HK-2 (cell line): ENCODE data around the gene INTS3.
A peak's percentile ranks its signal among the peaks of the same experiment; 100 is the strongest.

Experiments
- DNase-seq: peaks from one replicate; pipeline ENCODE4 v3.0.0-alpha.2; 2018; ENCODE audit not compliant: unreplicated experiment

INTS3 gene

GRCh38 chr1:153796786-153797659 lies 69.2 kb downstream of the INTS3 start:
- peak; percentile 74 for DNase-seq

- no peak for DNase-seq
Measured at GRCh38 chr1:153798468-153798780, 70.6 kb downstream of the INTS3 start.

- no peak for DNase-seq
Measured at GRCh38 chr1:153799016-153799415, 71.2 kb downstream of the INTS3 start.

GRCh38 chr1:153799566-153800465 lies 72.0 kb downstream of the INTS3 start:
- no peak for DNase-seq

GRCh38 chr1:153800516-153800915 lies 72.7 kb downstream of the INTS3 start:
- DNase-seq, result no peak

GRCh38 chr1:153801028-153801625 lies 73.3 kb downstream of the INTS3 start:
- no peak for DNase-seq

GRCh38 chr1:153801786-153802697 lies 74.2 kb downstream of the INTS3 start:
- DNase-seq, result no peak

- DNase-seq, result no peak
Measured at GRCh38 chr1:153803470-153804056, 75.7 kb downstream of the INTS3 start.

GRCh38 chr1:153804112-153804511 lies 76.3 kb downstream of the INTS3 start:
- no peak for DNase-seq

- peak; percentile 65 for DNase-seq
Measured at GRCh38 chr1:153805042-153805745, 77.3 kb downstream of the INTS3 start.

GRCh38 chr1:153805886-153806719 lies 78.3 kb downstream of the INTS3 start:
- DNase-seq, result no peak

GRCh38 chr1:153816283-153816889 lies 88.5 kb downstream of the INTS3 start:
- DNase-seq, result no peak

- DNase-seq, result no peak
Measured at GRCh38 chr1:153818876-153819275, 91.0 kb downstream of the INTS3 start.
